Measurements from ENCODE around the gene MRPS18B.

The MRPS18B gene

DNA sequence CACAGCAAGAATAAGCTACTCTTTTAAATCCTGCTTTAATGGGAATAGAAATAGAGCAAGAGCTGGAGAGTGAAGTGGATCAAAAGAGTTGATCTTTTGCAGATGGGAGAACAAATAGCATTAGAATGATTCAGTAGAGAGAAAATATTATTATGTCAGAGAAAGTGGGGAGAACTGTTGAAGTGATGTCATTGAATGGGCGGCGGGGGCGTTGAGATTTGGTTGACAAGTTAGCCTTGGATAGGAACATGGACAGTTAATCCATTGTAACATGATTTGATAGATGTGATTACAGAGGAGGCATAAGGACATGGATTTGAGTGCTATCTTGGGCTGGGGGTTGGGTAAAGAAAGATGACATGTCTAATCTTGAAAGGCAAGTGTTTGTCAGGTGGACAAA lies 18.2 kb downstream of the MRPS18B start:
- no peak overlapping the region for H3K4me3 ChIP-seq (ENCODE audit: low read depth, low read length)
- no peak for DNase-seq (ENCODE audit: low read depth, low spot score)
- TF ChIP-seq, protein P1, sequence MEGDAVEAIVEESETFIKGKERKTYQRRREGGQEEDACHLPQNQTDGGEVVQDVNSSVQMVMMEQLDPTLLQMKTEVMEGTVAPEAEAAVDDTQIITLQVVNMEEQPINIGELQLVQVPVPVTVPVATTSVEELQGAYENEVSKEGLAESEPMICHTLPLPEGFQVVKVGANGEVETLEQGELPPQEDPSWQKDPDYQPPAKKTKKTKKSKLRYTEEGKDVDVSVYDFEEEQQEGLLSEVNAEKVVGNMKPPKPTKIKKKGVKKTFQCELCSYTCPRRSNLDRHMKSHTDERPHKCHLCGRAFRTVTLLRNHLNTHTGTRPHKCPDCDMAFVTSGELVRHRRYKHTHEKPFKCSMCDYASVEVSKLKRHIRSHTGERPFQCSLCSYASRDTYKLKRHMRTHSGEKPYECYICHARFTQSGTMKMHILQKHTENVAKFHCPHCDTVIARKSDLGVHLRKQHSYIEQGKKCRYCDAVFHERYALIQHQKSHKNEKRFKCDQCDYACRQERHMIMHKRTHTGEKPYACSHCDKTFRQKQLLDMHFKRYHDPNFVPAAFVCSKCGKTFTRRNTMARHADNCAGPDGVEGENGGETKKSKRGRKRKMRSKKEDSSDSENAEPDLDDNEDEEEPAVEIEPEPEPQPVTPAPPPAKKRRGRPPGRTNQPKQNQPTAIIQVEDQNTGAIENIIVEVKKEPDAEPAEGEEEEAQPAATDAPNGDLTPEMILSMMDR (IDR thresholded peaks at IDR 0.05; ENCODE audit: low read depth, low read length) = no peak
- in situ Hi-C loops (cut with HindIII; ENCODE audit: low sequenced_read_pairs) = no loop called here

DNA sequence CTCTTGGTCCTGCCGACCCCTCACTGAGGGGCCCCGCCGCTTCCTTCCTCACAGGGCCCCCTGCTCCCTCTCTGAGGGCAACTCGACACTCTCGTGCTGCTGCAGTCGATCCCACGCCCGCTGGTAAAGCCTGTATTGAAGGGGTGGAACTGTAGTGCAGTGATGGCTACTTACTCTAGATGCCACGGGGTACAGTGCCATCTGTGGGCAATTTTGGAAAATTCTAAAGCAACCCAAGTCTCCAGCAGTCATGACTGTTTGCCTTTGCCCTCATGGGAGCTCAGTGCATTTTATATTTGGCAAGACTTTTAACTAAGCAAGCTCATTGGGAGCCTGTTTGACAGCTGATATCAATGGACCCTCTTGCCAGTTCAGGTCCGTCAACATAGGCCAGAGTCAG lies 22.8 kb downstream of the MRPS18B start:
- DNase-seq (ENCODE audit: low read depth, low spot score) = no peak
- H3K4me3 ChIP-seq (ENCODE audit: low read depth, low read length) = no peak overlapping the region
- in situ Hi-C loops (cut with HindIII; ENCODE audit: low sequenced_read_pairs) = no loop called here
- TF ChIP-seq, protein P1 (IDR thresholded peaks at IDR 0.05; ENCODE audit: low read depth, low read length) = no peak

DNA sequence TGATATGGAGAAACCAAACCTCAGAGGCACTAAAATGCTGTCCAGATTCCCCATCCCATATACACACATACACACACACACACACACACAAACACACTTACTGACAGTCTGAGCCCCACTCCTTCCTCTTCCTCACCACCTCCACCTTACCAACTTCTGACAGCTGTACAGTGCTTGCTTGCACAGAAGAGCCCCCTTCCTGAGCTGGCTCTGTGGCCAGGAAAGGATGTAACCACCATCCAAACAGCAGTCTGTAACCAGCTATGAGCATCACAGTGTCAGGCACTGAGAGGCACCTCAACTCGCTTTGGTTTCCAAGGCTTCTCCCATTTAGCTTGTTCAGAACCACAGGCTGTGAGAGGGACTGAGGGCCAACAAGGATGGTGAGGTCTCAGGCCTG lies 23.4 kb downstream of the MRPS18B start:
- H3K4me3 ChIP-seq (ENCODE audit: low read depth, low read length) = no peak overlapping the region
- TF ChIP-seq, protein P1 (IDR thresholded peaks at IDR 0.05; ENCODE audit: low read depth, low read length) = no peak
- no peak for DNase-seq (ENCODE audit: low read depth, low spot score)
- in situ Hi-C loops (cut with HindIII; ENCODE audit: low sequenced_read_pairs) = no loop called here

DNA sequence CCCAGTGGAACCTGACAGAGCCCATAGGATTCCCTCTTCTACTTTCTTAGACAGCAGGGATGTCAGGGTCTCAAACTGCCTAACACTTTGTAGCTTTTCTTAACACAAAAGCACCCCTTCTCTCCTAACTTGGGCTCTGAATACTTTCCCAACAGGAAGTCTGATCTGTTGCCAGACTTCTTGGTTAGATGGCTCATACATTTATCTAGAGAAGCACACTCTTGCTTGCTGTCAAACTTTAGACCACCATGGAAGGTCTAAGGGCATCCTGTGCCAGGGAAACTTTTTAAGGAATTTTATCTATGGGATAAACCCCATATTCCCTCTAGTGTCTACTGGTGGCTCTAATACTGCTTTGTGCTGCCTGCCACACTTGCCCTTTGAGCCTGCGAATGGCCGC lies 26.0 kb downstream of the MRPS18B start:
- DNase-seq (ENCODE audit: low read depth, low spot score) = no peak
- H3K4me3 ChIP-seq (ENCODE audit: low read depth, low read length) = no peak overlapping the region
- in situ Hi-C loops (cut with HindIII; ENCODE audit: low sequenced_read_pairs) = no loop called here

DNA sequence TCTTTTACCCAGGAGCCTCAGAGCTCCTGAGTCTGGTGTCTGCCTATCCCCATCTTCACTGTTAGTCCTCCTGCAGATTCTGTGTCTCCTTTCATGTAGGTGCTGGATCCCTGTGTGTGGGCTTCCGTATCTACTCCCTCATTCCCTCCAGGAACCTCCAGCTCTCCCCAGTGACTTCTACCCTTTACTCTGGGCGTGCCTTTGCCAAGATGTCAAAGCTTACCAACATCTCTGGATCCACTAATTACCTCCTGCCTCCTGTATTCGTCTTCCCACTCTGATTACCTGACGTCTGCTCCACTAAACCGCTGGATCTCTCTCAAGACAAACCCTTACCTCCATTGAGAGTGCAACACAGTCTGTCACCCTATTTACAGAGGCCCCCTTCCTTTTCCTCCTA lies 27.1 kb downstream of the MRPS18B start:
- in situ Hi-C loops (cut with HindIII; ENCODE audit: low sequenced_read_pairs) = no loop called here
- TF ChIP-seq, protein P1 (IDR thresholded peaks at IDR 0.05; ENCODE audit: low read depth, low read length) = no peak
- H3K4me3 ChIP-seq (ENCODE audit: low read depth, low read length) = no peak overlapping the region
- DNase-seq (ENCODE audit: low read depth, low spot score) = no peak

More for the DNA sequence above, 26.0 kb downstream of the MRPS18B start:
- TF ChIP-seq, protein P1 (IDR thresholded peaks at IDR 0.05; ENCODE audit: low read depth, low read length) = no peak

DNA sequence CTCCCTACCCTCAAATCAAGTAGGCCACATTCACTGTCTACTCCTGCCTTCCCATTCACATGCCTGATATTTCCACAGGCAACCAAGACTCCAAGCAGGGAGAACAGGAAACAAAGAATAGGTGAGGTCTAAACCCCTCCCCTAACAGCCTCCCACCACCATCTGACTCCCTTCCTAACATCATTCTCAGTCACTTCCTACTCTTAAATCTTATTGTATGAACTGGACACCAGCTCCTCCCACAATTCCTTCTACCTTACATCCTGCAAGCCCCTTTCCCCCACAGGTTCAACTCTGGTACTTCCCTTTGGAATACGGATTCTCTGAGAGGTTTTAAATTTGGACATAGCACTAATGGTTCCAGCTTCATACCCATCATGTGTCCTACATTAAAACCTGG lies 28.3 kb downstream of the MRPS18B start:
- TF ChIP-seq, protein P1 (IDR thresholded peaks at IDR 0.05; ENCODE audit: low read depth, low read length) = no peak
- no peak overlapping the region for H3K4me3 ChIP-seq (ENCODE audit: low read depth, low read length)
- in situ Hi-C loops (cut with HindIII; ENCODE audit: low sequenced_read_pairs) = no loop called here
- no peak for DNase-seq (ENCODE audit: low read depth, low spot score)

Data from astrocyte of the spinal cord (primary cell).